ENCODE results near the gene BBS9. TPM values are rescaled to one million over a fixed set of nuclear protein-coding genes. Genes with fewer than 3 reads are reported as not detected.

BBS9 gene
- total RNA-seq, 3 donors from 2014 or later: 8.2 to 23.5 (median 15.8) TPM

DNA sequence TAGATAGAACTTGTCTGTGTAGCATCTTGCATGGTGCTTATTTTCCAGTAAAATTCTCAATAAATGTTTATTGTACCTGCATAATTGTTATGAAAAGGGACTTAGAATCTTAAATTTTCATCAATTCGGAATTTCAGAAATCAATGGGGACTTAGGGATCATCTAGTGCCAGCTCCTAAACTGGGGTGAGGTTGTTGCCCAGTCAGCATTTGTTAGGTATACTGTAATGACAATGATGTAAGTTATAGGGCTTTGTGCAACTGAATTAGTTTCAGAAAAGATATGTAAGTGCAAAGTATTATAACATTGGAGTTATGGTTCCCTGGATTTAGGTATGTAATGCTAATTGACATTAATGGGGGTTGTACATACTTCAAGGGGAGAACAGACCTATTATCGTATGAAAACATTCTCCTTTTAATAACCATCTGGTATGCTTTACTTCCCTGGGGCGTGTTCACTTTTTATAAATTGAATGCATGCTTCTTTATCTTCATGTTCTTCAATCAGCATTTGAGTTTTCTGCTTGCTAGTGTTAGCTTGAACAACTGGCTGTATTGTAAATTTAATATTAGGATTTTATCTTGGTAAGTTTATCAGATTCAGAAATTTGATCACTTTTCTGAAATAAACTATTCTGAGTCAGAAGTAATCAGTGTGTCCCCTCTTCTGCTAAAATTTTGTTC, 270.3 kb downstream of the BBS9 start:
- Histone ChIP-seq H3K4me1 (ENCODE audit: low read depth) (no peaks in the 10 kb centered on the region), H3K9me3 (no peaks in the 10 kb centered on the region), H3K36me3 (ENCODE audit: low read depth) (no peaks in the 10 kb centered on the region), H3K4me3 (no peak overlapping the region)
- TF ChIP-seq, protein P1, sequence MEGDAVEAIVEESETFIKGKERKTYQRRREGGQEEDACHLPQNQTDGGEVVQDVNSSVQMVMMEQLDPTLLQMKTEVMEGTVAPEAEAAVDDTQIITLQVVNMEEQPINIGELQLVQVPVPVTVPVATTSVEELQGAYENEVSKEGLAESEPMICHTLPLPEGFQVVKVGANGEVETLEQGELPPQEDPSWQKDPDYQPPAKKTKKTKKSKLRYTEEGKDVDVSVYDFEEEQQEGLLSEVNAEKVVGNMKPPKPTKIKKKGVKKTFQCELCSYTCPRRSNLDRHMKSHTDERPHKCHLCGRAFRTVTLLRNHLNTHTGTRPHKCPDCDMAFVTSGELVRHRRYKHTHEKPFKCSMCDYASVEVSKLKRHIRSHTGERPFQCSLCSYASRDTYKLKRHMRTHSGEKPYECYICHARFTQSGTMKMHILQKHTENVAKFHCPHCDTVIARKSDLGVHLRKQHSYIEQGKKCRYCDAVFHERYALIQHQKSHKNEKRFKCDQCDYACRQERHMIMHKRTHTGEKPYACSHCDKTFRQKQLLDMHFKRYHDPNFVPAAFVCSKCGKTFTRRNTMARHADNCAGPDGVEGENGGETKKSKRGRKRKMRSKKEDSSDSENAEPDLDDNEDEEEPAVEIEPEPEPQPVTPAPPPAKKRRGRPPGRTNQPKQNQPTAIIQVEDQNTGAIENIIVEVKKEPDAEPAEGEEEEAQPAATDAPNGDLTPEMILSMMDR (IDR thresholded peaks at IDR 0.05): no peak
- DNase-seq (no peak), ATAC-seq (no peak)
- intact Hi-C loops (cut with DNase I, micrococcal nuclease): no loop called here

DNA sequence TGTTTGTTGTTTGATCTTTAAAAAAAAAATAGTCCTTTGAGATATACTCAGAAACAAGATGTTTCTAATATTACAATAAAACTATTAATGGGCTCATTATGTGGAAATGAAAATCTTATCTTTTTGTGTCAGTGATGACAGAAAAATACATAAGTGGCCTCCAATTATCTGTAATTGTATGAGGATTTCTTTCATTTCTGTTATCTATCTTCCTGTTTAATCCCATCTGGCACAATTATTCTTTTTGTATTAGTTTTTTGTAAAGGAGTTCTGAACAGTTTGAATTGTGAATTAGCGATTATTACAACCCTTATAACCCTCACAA, 270.8 kb downstream of the BBS9 start:
- DNase-seq (no peak), ATAC-seq (no peak)
- TF ChIP-seq, protein P1 (IDR thresholded peaks at IDR 0.05): no peak
- intact Hi-C loops (cut with DNase I, micrococcal nuclease): no loop called here
- no peaks in the 10 kb centered on the region for H3K9me3 ChIP-seq
- H3K4me1 ChIP-seq (ENCODE audit: low read depth): no peaks in the 10 kb centered on the region
- H3K36me3 ChIP-seq (ENCODE audit: low read depth): no peaks in the 10 kb centered on the region
- no peak overlapping the region for H3K4me3 ChIP-seq

DNA sequence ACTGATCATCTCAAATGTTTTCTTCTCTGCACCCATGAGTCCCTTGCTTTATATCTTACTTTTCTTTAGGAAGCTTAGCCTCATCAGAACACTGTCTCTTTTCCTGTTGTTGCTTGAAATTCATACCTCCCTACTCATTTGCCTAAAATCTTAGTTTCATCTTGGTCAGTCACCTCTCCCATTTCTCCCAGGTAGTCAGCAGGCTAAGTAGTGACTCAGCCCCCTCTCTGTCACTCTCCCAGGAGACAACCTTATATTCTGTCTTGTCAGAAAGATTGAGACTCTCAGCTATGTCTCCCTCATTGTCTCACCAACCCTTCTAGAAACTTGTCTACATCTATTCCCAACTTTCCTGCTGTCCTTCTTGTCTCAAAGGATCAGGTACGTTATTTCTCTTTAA, 280.9 kb downstream of the BBS9 start:
- DNase-seq: no peak
- H3K36me3 ChIP-seq (ENCODE audit: low read depth): no peaks in the 10 kb centered on the region
- H3K9me3 ChIP-seq: peaks cover 12% of the 10 kb centered on the region
- no peak for ATAC-seq
- intact Hi-C loops (cut with DNase I, micrococcal nuclease): no loop called here
- TF ChIP-seq, protein P1 (IDR thresholded peaks at IDR 0.05): no peak
- no peak overlapping the region for H3K4me3 ChIP-seq
- no peaks in the 10 kb centered on the region for H3K4me1 ChIP-seq (ENCODE audit: low read depth)

DNA sequence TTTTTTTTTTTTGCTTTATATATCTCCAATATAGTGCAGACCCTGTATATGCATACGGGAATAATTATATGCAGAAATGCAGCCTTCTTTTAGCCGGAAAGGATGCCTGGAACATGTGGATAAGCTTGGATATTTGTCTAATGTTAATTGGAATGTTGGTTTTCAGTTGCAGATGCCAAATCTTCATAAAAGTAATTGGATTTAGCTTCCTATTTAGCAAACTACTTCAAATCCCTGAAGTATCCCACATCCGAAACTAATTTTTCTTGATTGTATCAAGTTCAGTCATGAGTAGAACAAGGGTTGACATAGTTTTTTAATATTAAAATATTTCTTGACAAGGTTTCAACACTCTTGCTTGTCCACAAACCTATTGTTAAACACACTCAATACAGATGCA, 281.7 kb downstream of the BBS9 start:
- TF ChIP-seq, protein P1 (IDR thresholded peaks at IDR 0.05): no peak
- no peak overlapping the region for H3K4me3 ChIP-seq
- intact Hi-C loops (cut with DNase I, micrococcal nuclease): no loop called here
- no peak for DNase-seq
- peaks cover 12% of the 10 kb centered on the region for H3K9me3 ChIP-seq
- H3K36me3 ChIP-seq (ENCODE audit: low read depth): no peaks in the 10 kb centered on the region
- H3K4me1 ChIP-seq (ENCODE audit: low read depth): no peaks in the 10 kb centered on the region
- ATAC-seq: no peak

DNA sequence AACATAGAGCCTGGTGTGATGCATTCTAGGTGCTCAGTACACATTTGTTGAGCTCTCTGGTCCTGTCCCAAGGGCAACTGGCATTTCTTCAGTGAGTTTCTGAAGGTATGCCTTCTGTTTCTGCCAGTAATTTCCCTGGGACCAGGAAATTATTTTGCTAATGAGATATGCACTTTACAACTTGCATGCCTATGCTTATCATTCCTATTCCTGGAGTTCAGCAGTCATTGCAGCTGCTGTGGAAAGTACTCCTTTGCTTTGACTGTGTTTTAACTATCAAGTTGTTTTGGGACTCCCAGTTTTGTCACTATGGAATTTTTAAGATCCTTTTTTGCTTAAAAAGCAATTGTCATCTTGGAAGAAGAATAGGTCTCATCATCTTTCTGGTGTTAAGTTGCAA, 283.0 kb downstream of the BBS9 start:
- Histone ChIP-seq H3K9me3 (peaks cover 8% of the 10 kb centered on the region), H3K36me3 (ENCODE audit: low read depth) (no peaks in the 10 kb centered on the region), H3K4me1 (ENCODE audit: low read depth) (no peaks in the 10 kb centered on the region), H3K4me3 (no peak overlapping the region)
- intact Hi-C loops (cut with DNase I, micrococcal nuclease): no loop called here
- no peak for ATAC-seq
- no peak for DNase-seq
- TF ChIP-seq, protein P1 (IDR thresholded peaks at IDR 0.05): no peak

DNA sequence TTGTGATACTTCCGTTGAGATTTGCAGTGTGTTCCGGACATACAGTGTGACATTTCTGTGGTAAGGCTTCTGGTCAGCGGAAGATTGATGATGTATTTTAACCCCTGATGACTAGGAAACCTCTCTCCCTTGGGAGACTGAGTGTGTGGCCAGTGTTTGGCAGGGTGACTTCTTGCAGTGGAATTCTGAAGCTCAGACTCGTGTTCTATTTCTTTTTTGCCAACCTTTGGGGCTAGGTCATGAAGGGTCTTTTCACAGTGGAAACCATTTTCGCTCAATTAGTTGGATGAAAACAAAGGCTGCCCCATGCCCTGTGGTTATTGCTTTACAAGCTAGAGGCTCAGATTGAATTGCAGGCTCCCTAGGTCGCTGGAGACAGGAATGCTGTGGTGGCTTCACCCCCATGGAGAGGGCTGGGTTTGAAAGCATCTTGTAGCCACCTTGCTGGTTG, 288.9 kb downstream of the BBS9 start:
- TF ChIP-seq, protein P1 (IDR thresholded peaks at IDR 0.05): no peak
- DNase-seq: no peak
- ATAC-seq: no peak
- intact Hi-C loops (cut with DNase I, micrococcal nuclease): no loop called here
- Histone ChIP-seq H3K4me1 (ENCODE audit: low read depth) (no peaks in the 10 kb centered on the region), H3K4me3 (no peak overlapping the region), H3K36me3 (ENCODE audit: low read depth) (no peaks in the 10 kb centered on the region), H3K9me3 (no peaks in the 10 kb centered on the region)
